Neural crest cell (in vitro differentiated cells): ENCODE data around the gene MICU1. TPM values are rescaled to one million over a fixed set of nuclear protein-coding genes. Genes with fewer than 3 reads are reported as not detected.
A peak's percentile ranks its signal among the peaks of the same experiment; 100 is the strongest.

ENCODE experiments used
- DNase-seq: peaks from one replicate; pipeline ENCODE4 v3.0.0; 2021; ENCODE audit warnings: low read depth, mixed read lengths, low spot score
- H3K27ac Mint-ChIP-seq: one replicate; pipeline ENCODE4 v1.8.0; 2021; ENCODE audit warnings: mild to moderate bottlenecking, mixed read lengths; ENCODE audit not compliant: unreplicated experiment
- H3K27me3 Mint-ChIP-seq: 2 replicates; pipeline ENCODE4 v1.8.0; 2021; ENCODE audit warnings: low read depth, mild to moderate bottlenecking, mixed read lengths
- H3K36me3 Mint-ChIP-seq: 2 replicates; pipeline ENCODE4 v1.8.0; 2021; ENCODE audit warnings: low read depth, mild to moderate bottlenecking, mixed read lengths
- H3K4me1 Mint-ChIP-seq: 2 replicates; pipeline ENCODE4 v1.8.0; 2021; ENCODE audit warnings: mixed read lengths
- H3K4me3 Mint-ChIP-seq: one replicate; pipeline ENCODE4 v1.8.0; 2021; ENCODE audit warnings: mild to moderate bottlenecking, mixed read lengths
- H3K9me3 Mint-ChIP-seq: 2 replicates; pipeline ENCODE4 v1.8.0; 2021; ENCODE audit warnings: mixed read lengths
- CTCF ChIP-seq: fragments of 200-600 bp; sonication (generic); conservative IDR thresholded peaks from 2 replicates; pipeline ENCODE4 v1.5.0; 2021; ENCODE audit warnings: antibody characterized with exemption, mild to moderate bottlenecking
- total RNA-seq: library from RNA; stranded (reverse); gene quantifications from 2 replicates; pipeline ENCODE4 v1.2.1, GENCODE V29; 2021

The MICU1 gene
- total RNA-seq, 1 donor from 2014 or later = 34.1 TPM

- Mint-ChIP-seq H3K4me3 (no peak overlapping the region), H3K27me3 (peaks cover 2% of the 10 kb centered on the region), H3K27ac (peak overlapping the region; percentile 83), H3K4me1 (peaks cover 60% of the 10 kb centered on the region), H3K9me3 (no peaks in the 10 kb centered on the region), H3K36me3 (peaks cover 4% of the 10 kb centered on the region)
- no peak for DNase-seq
- TF ChIP-seq CTCF = no peak
Measured at GRCh38 chr10:72335394-72336258, 290.3 kb downstream of the MICU1 start.

GRCh38 chr10:72334825-72335393, 291.0 kb downstream of the MICU1 start:
- Mint-ChIP-seq H3K9me3 (no peaks in the 10 kb centered on the region), H3K36me3 (peaks cover 4% of the 10 kb centered on the region)
- no peak for DNase-seq

GRCh38 chr10:72334196-72334824, 291.6 kb downstream of the MICU1 start:
- Mint-ChIP-seq H3K4me1 (peaks cover 73% of the 10 kb centered on the region), H3K27me3 (peaks cover 2% of the 10 kb centered on the region), H3K4me3 (peak overlapping the region; percentile 78), H3K9me3 (no peaks in the 10 kb centered on the region), H3K27ac (peak overlapping the region; percentile 94), H3K36me3 (peaks cover 4% of the 10 kb centered on the region)
- DNase-seq = peak; percentile 57
- TF ChIP-seq CTCF = no peak

More at GRCh38 chr10:72334825-72335393, 291.0 kb downstream of the MICU1 start:
- Mint-ChIP-seq H3K27me3 (peaks cover 2% of the 10 kb centered on the region), H3K4me3 (peak overlapping the region; percentile 78), H3K27ac (peak overlapping the region; percentile 94), H3K4me1 (peaks cover 68% of the 10 kb centered on the region)
- TF ChIP-seq CTCF = no peak

- Mint-ChIP-seq H3K9me3 (no peaks in the 10 kb centered on the region), H3K4me3 (peak overlapping the region; percentile 78), H3K27ac (peak overlapping the region; percentile 98), H3K4me1 (peaks cover 77% of the 10 kb centered on the region), H3K36me3 (peaks cover 4% of the 10 kb centered on the region), H3K27me3 (peaks cover 2% of the 10 kb centered on the region)
- no peak for DNase-seq
- no peak for TF ChIP-seq CTCF
Measured at GRCh38 chr10:72333112-72334015, 292.5 kb downstream of the MICU1 start.
